DOHH2 (cell line): ENCODE data around the gene PCSK5.

Experiments
- EZH2phosphoT487 ChIP-seq: fragments of 200-600 bp; sonication (generic); IDR thresholded peaks from 2 replicates; pipeline ENCODE4 v1.6.1; 2017; ENCODE audit warnings: borderline replicate concordance, mild to moderate bottlenecking, antibody characterized with exemption, low read length, moderate library complexity, mixed read lengths
- TF ChIP-seq, protein P1 (sequence below): fragments of 200-600 bp; sonication (generic); IDR thresholded peaks from one replicate; pipeline ENCODE4 v1.5.1; 2014; ENCODE audit warnings: antibody characterized with exemption, mild to moderate bottlenecking, low read depth, low read length; ENCODE audit not compliant: poor library complexity, severe bottlenecking

GRCh38 chr9:76185432-76185831 lies 295.0 kb downstream of the PCSK5 start:
- TF ChIP-seq, protein P1, sequence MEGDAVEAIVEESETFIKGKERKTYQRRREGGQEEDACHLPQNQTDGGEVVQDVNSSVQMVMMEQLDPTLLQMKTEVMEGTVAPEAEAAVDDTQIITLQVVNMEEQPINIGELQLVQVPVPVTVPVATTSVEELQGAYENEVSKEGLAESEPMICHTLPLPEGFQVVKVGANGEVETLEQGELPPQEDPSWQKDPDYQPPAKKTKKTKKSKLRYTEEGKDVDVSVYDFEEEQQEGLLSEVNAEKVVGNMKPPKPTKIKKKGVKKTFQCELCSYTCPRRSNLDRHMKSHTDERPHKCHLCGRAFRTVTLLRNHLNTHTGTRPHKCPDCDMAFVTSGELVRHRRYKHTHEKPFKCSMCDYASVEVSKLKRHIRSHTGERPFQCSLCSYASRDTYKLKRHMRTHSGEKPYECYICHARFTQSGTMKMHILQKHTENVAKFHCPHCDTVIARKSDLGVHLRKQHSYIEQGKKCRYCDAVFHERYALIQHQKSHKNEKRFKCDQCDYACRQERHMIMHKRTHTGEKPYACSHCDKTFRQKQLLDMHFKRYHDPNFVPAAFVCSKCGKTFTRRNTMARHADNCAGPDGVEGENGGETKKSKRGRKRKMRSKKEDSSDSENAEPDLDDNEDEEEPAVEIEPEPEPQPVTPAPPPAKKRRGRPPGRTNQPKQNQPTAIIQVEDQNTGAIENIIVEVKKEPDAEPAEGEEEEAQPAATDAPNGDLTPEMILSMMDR = no peak
- no peak for TF ChIP-seq EZH2phosphoT487
